DMS114 treated with DMSO at 0.1 percent for 48 hours (cell line): ENCODE measurements around the gene CFAP70.

Experiments
- DNase-seq: peaks from one replicate; lab custom pipeline; 2025; ENCODE audit not compliant: unreplicated experiment; lab: John Stamatoyannopoulos, UW

The CFAP70 gene

GRCh38 chr10:73218431-73219191, 140.1 kb downstream of the CFAP70 start:
- peak; percentile 40 for DNase-seq

DNA sequence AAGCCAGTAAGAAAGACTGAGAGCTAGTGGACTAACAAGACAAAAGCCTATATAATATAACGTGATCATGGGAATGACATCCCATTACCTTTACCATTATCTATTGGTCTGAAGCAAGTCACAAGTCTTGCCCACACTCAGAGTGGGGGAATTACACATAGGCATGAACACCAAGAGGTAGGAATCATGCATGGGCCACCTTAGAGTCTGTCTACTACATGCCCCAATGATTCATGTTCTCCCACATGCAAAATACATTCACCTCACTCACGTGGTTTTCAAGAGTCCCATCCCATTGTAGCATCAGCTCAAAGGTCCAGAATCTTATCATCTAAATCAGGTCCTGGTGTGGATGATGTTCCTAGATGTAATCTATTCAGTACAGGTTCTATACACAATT, 141.0 kb downstream of the CFAP70 start:
- no peak for DNase-seq

GRCh38 chr10:73215749-73216148, 142.9 kb downstream of the CFAP70 start:
- DNase-seq, result no peak

- DNase-seq, result no peak
These were observed 147.4 kb downstream of the CFAP70 start for GRCh38 chr10:73211106-73211811.

- no peak for DNase-seq
These were observed 148.1 kb downstream of the CFAP70 start for GRCh38 chr10:73210395-73211105.

- no peak for DNase-seq
These were observed 149.0 kb downstream of the CFAP70 start for GRCh38 chr10:73209705-73210104.

- DNase-seq, result no peak
These were observed 150.8 kb downstream of the CFAP70 start for GRCh38 chr10:73207883-73208282.

- no peak for DNase-seq
These were observed 152.3 kb downstream of the CFAP70 start for GRCh38 chr10:73206385-73206784.

DNA sequence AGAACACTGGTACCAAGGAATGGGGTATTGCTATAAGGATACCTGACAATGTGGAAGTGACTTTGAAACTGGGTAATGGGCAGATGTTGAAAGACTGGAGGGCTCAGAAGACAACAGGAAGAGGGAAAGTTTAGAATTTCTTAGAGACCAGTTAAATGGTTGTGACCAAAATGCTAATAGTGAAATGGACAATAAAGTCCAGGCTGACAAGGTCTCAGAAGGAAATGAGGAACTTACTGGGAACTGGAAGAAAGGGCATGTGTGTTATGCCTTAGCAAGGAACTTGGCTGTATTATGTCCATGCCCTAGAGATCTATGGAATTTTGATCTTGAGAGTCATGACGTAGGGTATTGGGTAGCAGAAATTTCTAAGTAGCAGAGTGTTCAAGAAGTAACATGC, 152.8 kb downstream of the CFAP70 start:
- DNase-seq, result no peak

DNA sequence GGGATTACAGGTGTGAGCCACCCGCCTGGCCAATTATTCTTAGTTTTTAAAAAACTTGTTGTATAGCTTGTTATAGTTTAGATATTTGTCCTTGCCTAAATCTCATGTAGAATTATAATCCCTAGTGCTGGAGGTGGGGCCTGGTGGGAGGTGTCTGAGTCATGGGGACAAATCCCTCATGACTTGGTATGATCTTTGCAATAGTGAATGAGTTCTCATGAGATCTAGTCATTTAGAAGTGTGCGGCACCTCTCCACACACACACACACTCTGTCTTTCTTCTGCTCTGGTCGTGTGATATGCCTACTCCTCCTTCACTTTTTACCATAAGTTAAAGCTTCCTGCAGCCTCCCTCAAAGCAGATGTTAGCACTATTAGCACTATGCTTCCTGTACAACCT, 153.6 kb downstream of the CFAP70 start:
- no peak for DNase-seq
